HCT116 (cell line): ENCODE results near the gene CCKAR. TPM values are rescaled to one million over a fixed set of nuclear protein-coding genes. Genes with fewer than 3 reads are reported as not detected.

Experiments
- ATAC-seq: fragments of 200-7000 bp; cut with Tn5 transposase; 2 replicates; pipeline ENCODE4 v1.9.1; 2020; ENCODE audit warnings: mild to moderate bottlenecking, moderate library complexity
- BruUV-seq: library from RNA; stranded (reverse); fragments of 400-500 nt; replicated peaks from 2 replicates; lab custom pipeline; 2021; lab: Mats Ljungman, UMichigan
- CTCF ChIA-PET: fragments of 300-600 bp; sonication (Branson Sonifier 250); formaldehyde crosslinking; loops from one replicate; lab custom pipeline; 2021; ENCODE audit warnings: antibody characterized with exemption; lab: Charles Lee
- POLR2A ChIA-PET: fragments of 300-600, 350-600 bp; sonication (Branson Sonifier 250); formaldehyde crosslinking; loops from one replicate; lab custom pipeline; 2021; ENCODE audit warnings: antibody characterized with exemption; lab: Charles Lee
- RAD21 ChIA-PET, 2 experiments: fragments of 300-600 bp; sonication (Branson Sonifier 250); formaldehyde crosslinking; loops; one replicate each; lab custom pipeline; 2023; ENCODE audit warnings: low total read pairs in 2 of 2; ENCODE audit not compliant: uncharacterized antibody in 2 of 2, unreplicated experiment in 2 of 2, low non-redundant PET in 1 of 2; lab: Charles Lee
- DNase-seq: peaks from one replicate; pipeline ENCODE4 v3.0.0-alpha.2; 2010; ENCODE audit warnings: low read depth, low spot score
- H2AFZ ChIP-seq: fragments of 200-600 bp; shearing (Covaris generic), sonication (generic); 2 replicates; pipeline ENCODE4 v1.6.1; 2017; ENCODE audit warnings: low read depth, mixed run types, mixed read lengths, antibody characterized with exemption, low read length; ENCODE audit not compliant: poor library complexity, severe bottlenecking
- H3K27ac ChIP-seq: 2 replicates; pipeline ENCODE4 v1.5.1; 2012; ENCODE audit warnings: low read depth, low read length
- H3K27me3 ChIP-seq: fragments of 200-600 bp; sonication (generic); 2 replicates; pipeline ENCODE4 v1.6.1; 2016; ENCODE audit warnings: mixed run types, low read length, mixed read lengths; ENCODE audit not compliant: insufficient read depth
- H3K36me3 ChIP-seq, 2 experiments: fragments of 200-500 bp in 1 of 2; fragments of 200-600 bp in 1 of 2; sonication (Bioruptor generic) in 1 of 2; sonication (generic) in 1 of 2; 2 replicates each; pipeline versions ENCODE4 v1.5.1 to v1.6.1; 2014 to 2016; ENCODE audit warnings: low read length in 2 of 2, inconsistent platforms in 1 of 2, mixed read lengths in 1 of 2, mixed run types in 1 of 2; ENCODE audit not compliant: insufficient read depth in 2 of 2, control insufficient read depth in 1 of 2
- H3K4me1 ChIP-seq, 2 experiments: fragments of 200-600 bp in 1 of 2; sonication (generic) in 1 of 2; 2 replicates each; pipeline versions ENCODE4 v1.5.1 to v1.6.1; 2012 to 2017; ENCODE audit warnings: low read length in 2 of 2, inconsistent platforms in 1 of 2, mild to moderate bottlenecking in 1 of 2, mixed read lengths in 1 of 2, mixed run types in 1 of 2, moderate library complexity in 1 of 2; ENCODE audit not compliant: insufficient read depth in 2 of 2, control insufficient read depth in 1 of 2
- H3K4me2 ChIP-seq: fragments of 200-600 bp; sonication (generic); 2 replicates; pipeline ENCODE4 v1.6.1; 2017; ENCODE audit warnings: mixed run types, low read length, mixed read lengths
- H3K4me3 ChIP-seq, 2 experiments: fragments of 200-600 bp in 1 of 2; sonication (generic) in 1 of 2; replicated peaks in 1 of 2; 2 replicates each; pipeline ENCODE4 v1.5.1; 2011 to 2016; ENCODE audit warnings: low read length in 2 of 2, control low read depth in 1 of 2, low read depth in 1 of 2, mild to moderate bottlenecking in 1 of 2, mixed read lengths in 1 of 2, mixed run types in 1 of 2
- H3K79me2 ChIP-seq: fragments of 200-600 bp; sonication (generic); 2 replicates; pipeline ENCODE4 v1.6.1; 2017; ENCODE audit warnings: mild to moderate bottlenecking, mixed run types, low read length, moderate library complexity, mixed read lengths; ENCODE audit not compliant: insufficient read depth
- H3K9ac ChIP-seq: fragments of 200-600 bp; sonication (generic); 2 replicates; pipeline ENCODE4 v1.6.1; 2016; ENCODE audit warnings: low read length, mixed read lengths
- H3K9me2 ChIP-seq: fragments of 200-600 bp; sonication (generic), shearing (Covaris generic); 2 replicates; pipeline ENCODE4 v1.6.1; 2017; ENCODE audit warnings: mixed run types, mild to moderate bottlenecking, moderate library complexity; ENCODE audit not compliant: insufficient read depth
- H3K9me3 ChIP-seq, 2 experiments: fragments of 200-500 bp in 1 of 2; fragments of 200-600 bp in 1 of 2; sonication (Bioruptor generic) in 1 of 2; sonication (generic) in 1 of 2; 2 replicates each; pipeline ENCODE4 v1.6.1; 2014 to 2017; ENCODE audit warnings: low read length in 2 of 2, mixed read lengths in 2 of 2, inconsistent platforms in 1 of 2, low read depth in 1 of 2, mild to moderate bottlenecking in 1 of 2, mixed run types in 1 of 2, moderate library complexity in 1 of 2; ENCODE audit not compliant: control insufficient read depth in 1 of 2, insufficient read depth in 1 of 2
- H4K20me1 ChIP-seq: fragments of 200-600 bp; sonication (generic), shearing (Covaris generic); 2 replicates; pipeline ENCODE4 v1.6.1; 2017; ENCODE audit warnings: mixed run types, mild to moderate bottlenecking, moderate library complexity; ENCODE audit not compliant: insufficient read depth
- CBX3 ChIP-seq: IDR thresholded peaks from 2 replicates; pipeline ENCODE4 v1.6.1; 2012; ENCODE audit warnings: low read depth
- CEBPB ChIP-seq: IDR thresholded peaks from 2 replicates; pipeline ENCODE4 v1.6.1; 2012; ENCODE audit warnings: low read depth
- CTCF ChIP-seq, 3 experiments: fragments of 200-600 bp in 1 of 3; sonication (generic) in 1 of 3; IDR thresholded peaks in 2 of 3; conservative IDR thresholded peaks in 1 of 3; 2 replicates each; pipeline ENCODE4 v1.5.1; 2012 to 2017; ENCODE audit warnings: low read depth in 2 of 3, low read length in 2 of 3, antibody characterized with exemption in 1 of 3, borderline replicate concordance in 1 of 3, control low read depth in 1 of 3, mild to moderate bottlenecking in 1 of 3, mixed read lengths in 1 of 3, mixed run types in 1 of 3, moderate library complexity in 1 of 3; ENCODE audit not compliant: insufficient read depth in 1 of 3
- EGR1 ChIP-seq: IDR thresholded peaks from 2 replicates; pipeline ENCODE4 v1.6.1; 2012; ENCODE audit warnings: low read depth
- ELF1 ChIP-seq: IDR thresholded peaks from 2 replicates; pipeline ENCODE4 v1.6.1; 2012; ENCODE audit warnings: low read depth, borderline replicate concordance
- EZH2 ChIP-seq: fragments of 200-600 bp; sonication (generic); IDR thresholded peaks from 2 replicates; pipeline ENCODE4 v1.6.1; 2017; ENCODE audit warnings: antibody characterized with exemption, mixed run types
- EZH2phosphoT487 ChIP-seq: fragments of 200-600 bp; IDR thresholded peaks from 2 replicates; pipeline ENCODE4 v1.6.1; 2018; ENCODE audit warnings: antibody characterized with exemption, borderline replicate concordance
- JUND ChIP-seq: IDR thresholded peaks from 2 replicates; pipeline ENCODE4 v1.6.1; 2012
- MAX ChIP-seq: IDR thresholded peaks from 2 replicates; pipeline ENCODE4 v1.6.1; 2012
- POLR2A ChIP-seq: IDR thresholded peaks from 2 replicates; pipeline ENCODE4 v1.7.0; 2011; ENCODE audit warnings: borderline replicate concordance; ENCODE audit not compliant: insufficient read depth, insufficient read length; ENCODE audit errors: extremely low read depth
- POLR2AphosphoS5 ChIP-seq: IDR thresholded peaks from 2 replicates; pipeline ENCODE4 v1.6.1; 2011; ENCODE audit warnings: mild to moderate bottlenecking, low read depth, low read length, moderate library complexity
- RAD21 ChIP-seq: IDR thresholded peaks from 2 replicates; pipeline ENCODE4 v1.6.1; 2012; ENCODE audit warnings: low read depth, mild to moderate bottlenecking
- REST ChIP-seq: IDR thresholded peaks from 2 replicates; pipeline ENCODE4 v1.6.1; 2012; ENCODE audit warnings: low read depth
- TCF7L2 ChIP-seq: IDR thresholded peaks from 2 replicates; pipeline ENCODE4 v1.7.0; 2011; ENCODE audit warnings: borderline replicate concordance, inconsistent platforms; ENCODE audit not compliant: insufficient read depth, insufficient read length; ENCODE audit errors: extremely low read depth
- ZBTB33 ChIP-seq: IDR thresholded peaks from 2 replicates; pipeline ENCODE4 v1.6.1; 2011; ENCODE audit warnings: mild to moderate bottlenecking, low read length, moderate library complexity; ENCODE audit not compliant: insufficient replicate concordance; ENCODE audit errors: extremely low read depth
- ZFX ChIP-seq: fragments of 450-650 bp; IDR thresholded peaks from 2 replicates; pipeline ENCODE4 v1.6.1; 2017
- ZNF274 ChIP-seq: fragments of 200-500 bp; sonication (Bioruptor generic); IDR thresholded peaks from 2 replicates; pipeline ENCODE4 v1.6.1; 2014; ENCODE audit warnings: mild to moderate bottlenecking, low read depth, low read length, inconsistent platforms
- intact Hi-C: fragments of 100-400 bp; cut with micrococcal nuclease; formaldehyde crosslinking; loops from 2 replicates; pipeline ENCODE4 v1.10.0; 2022
- total RNA-seq: library from RNA; stranded (reverse); gene quantifications from one replicate; pipeline ENCODE4 v1.2.1, GENCODE V29; 2021; ENCODE audit not compliant: unreplicated experiment

The CCKAR gene
- total RNA-seq, 1 experiment from 2014 or later = not detected

GRCh38 chr4:26452565-26453531, 37.4 kb downstream of the CCKAR start:
- H3K9me3 ChIP-seq = no peaks in the 10 kb centered on the region
- peak; percentile 27; the same call in 1 of the 2 replicates for ATAC-seq
- H3K36me3 ChIP-seq = no peaks in the 10 kb centered on the region
- H3K9ac ChIP-seq = no peak overlapping the region
- no peak overlapping the region for H2AFZ ChIP-seq
- POLR2A ChIA-PET = no interaction called here
- CTCF ChIA-PET = no interaction called here
- DNase-seq = no peak
- no peaks in the 10 kb centered on the region for H3K4me1 ChIP-seq
- RAD21 ChIA-PET = interaction anchor here in 1 of 2 experiments (0.6 kb wide), 1 partner anchor 135 kb away, joined by 4 read pairs; no protein-coding TSS in a partner anchor
- no TSS peak for BruUV-seq
- intact Hi-C loops = loop anchor here (10.0 kb wide), 1 partner anchor 562 kb away; no protein-coding TSS in a partner anchor
- no peak for TF ChIP-seq EZH2
- TF ChIP-seq CEBPB = no peak
- no peak for TF ChIP-seq ELF1
- TF ChIP-seq EZH2phosphoT487 = no peak
- no peak for TF ChIP-seq TCF7L2
- no peak; the same call in 1 of the 2 replicates for TF ChIP-seq RAD21
- no peak for TF ChIP-seq ZBTB33
- TF ChIP-seq POLR2AphosphoS5 = no peak
- no peak for TF ChIP-seq JUND
- TF ChIP-seq EGR1 = no peak
- no peak for TF ChIP-seq REST
- no peak for TF ChIP-seq ZNF274
- no peak for TF ChIP-seq POLR2A
- no peak for TF ChIP-seq CTCF (IDR thresholded peaks at IDR 0.05 in 2 of 3, conservative IDR thresholded peaks at IDR 0.05 in 1 of 3; ENCODE audit: borderline replicate concordance in 1 of 3, insufficient read depth in 1 of 3, low read depth in 2 of 3, low read length in 2 of 3)
- no peak for TF ChIP-seq ZFX
- TF ChIP-seq MAX = no peak
- TF ChIP-seq CBX3 = no peak
- no peaks in the 10 kb centered on the region for H3K79me2 ChIP-seq
- H3K9me2 ChIP-seq = no peaks in the 10 kb centered on the region
- no peaks in the 10 kb centered on the region for H3K27me3 ChIP-seq
- H3K4me2 ChIP-seq = no peak overlapping the region
- no peak overlapping the region for H3K4me3 ChIP-seq
- H4K20me1 ChIP-seq = no peaks in the 10 kb centered on the region
- H3K27ac ChIP-seq = no peak overlapping the region
